Measurements from ENCODE around the gene UBR3.

Gene UBR3

DNA sequence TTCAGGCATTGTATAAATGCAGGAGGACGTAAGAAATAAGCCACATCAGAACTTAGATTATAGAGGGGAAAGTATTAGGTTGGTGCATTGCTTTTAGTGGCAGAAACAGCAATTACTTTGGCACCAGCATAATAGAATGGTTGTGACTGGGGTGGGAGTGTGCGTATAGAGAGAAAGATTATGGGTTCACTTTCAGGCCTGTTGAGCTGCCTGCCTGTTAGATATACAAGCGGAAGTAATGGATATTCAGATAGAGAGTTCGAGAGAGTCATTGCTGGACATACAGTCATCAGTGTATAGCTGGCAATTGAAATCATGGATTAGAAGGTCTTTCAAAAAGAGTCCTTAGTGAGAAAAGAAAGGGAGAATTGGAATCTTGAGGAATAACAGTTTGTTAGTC lies 211.5 kb downstream of the UBR3 start:
- FAIRE-seq, result no peak
- DNase-seq (ENCODE audit: low spot score), result no peak

DNA sequence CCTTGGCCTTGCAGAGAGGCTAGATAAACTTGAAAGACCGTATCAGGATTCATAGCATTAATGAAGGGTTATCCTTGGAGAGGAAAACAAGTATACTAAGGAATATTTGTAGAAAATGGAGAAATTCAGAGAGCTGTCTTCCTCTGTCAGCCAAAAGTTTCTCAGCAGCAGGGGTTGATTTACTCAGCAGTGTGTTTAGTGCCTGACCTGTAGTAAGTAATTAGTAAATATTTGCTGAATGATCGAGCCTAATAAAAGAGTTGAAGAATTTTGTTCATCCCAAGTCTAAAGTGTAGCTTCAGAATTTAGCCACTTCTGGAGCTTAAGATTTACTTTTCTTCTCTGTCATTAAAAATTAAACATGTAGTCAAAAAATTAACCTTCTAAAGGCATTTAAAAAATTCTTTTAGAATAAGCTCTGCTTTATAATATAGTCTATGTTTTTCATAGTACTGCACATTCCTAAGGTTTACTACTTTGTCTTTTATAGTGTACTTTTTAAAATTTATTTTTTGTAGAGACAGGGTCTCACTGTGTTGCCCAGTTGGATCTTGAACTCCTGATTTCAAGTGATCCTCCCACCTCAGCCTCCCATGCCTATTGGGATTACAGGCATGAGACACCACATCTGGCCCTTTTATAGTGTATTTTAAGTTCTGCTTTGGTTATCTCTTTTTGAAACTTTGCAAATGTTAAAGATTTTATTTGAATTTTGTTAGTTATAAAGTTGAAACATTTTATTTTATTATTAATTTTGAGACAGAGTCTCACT lies 212.3 kb downstream of the UBR3 start:
- DNase-seq (ENCODE audit: low spot score) (no peak), FAIRE-seq (no peak)

DNA sequence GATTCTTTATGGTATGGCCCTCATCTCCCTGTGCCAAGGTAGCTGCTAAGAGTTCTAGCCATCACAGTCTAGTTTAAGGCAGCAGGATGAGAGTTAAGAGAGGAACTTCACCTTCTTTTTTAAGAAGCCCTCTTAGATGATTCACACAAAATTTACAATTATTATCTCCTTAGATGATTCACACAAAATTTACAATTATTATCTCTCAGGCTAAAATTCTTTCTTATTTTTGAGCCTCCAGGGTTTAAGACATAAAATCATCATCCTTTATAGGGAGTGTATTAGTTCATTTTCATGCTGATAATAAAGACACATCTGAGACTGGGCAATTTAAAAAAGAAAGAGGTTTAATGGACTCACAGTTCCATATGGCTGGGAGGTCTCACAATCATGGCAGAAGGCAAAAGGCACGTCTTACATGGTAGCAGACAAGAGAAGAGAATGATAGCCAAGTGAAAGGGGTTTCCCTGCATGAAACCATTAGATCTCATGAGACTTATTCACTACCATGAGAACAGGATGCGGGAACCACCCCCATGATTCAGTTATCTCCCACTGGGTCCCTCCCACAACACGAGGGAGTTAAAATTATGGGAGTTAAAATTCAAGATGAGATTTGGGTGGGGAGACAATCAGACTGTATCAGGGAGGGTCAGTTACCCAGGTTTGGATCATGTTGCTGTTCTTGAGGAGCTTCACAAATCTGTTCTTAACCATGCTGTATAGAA lies 217.7 kb downstream of the UBR3 start:
- FAIRE-seq (no peak), DNase-seq (ENCODE audit: low spot score) (no peak)

DNA sequence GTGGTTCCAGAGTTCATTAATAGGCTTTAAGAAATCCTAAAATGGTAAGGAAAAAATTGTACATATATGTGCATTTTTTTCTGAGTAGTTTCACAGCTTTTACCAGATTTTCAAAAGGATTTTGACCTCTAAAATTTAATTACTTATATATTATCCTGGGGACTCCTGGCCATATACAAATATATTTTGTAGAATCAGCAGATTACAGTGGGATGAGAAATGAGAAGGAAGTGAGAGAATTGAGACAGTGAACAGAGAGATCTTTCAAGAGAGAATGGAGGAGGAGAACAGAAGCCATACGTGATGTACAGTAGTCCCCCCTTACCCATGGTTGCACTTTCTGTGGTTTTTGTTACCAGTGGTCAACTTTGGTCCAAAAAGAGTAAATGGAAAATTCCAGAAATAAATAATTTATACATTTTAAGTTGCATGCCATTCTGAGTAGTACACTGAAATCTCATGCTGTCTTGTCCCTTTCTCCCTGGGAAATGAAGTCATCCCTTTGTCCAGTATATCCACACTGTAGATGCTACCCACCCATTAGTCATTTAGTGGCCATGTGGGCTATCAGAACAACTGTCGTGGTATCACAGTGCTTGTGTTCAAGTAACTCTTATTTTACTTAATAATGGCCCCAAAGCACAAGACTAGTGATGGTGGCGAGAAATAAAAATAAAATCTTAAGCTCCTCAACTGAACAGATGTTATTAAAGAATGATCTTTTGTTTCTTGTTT lies 220.2 kb downstream of the UBR3 start:
- FAIRE-seq (no peak), DNase-seq (ENCODE audit: low spot score) (no peak)

DNA sequence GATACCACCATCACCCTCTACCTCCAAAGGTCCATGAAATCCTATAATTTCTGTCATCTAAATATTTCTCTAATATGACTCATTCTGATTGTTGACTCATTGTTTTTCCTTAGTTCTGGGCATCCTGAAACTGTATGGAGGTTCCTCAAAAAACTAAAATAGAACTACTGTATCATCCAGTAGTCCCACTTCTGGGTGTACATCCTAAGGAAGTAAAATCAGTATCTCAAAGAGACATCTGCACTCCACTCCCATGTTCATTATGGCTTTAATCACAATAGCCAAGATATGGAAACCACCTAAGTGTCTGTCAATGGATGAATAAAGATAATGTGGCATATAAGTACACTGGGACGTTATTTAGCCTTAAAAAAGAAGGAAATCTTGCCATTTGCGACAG lies 224.9 kb downstream of the UBR3 start:
- DNase-seq (ENCODE audit: low spot score) (no peak), FAIRE-seq (no peak)

DNA sequence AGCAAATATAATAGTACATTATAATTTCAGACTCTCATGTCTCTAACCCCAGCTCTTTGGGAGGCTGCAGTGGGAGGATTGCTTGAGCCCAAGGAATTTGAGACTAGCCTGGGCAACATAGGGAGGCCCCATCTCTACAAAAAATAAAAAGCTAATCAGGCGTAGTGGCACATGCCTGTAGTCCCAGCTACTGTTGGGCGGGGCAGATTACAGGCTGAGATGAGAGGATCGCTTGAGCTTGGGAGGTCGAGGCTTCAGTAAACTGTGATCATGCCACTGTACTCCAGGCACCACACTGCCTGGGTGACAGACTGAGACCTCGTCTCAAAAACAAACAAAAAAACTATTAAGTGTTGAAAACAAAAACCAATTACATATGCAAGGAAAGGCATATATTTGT lies 227.7 kb downstream of the UBR3 start:
- DNase-seq (ENCODE audit: low spot score) (no peak), FAIRE-seq (no peak)

DNA sequence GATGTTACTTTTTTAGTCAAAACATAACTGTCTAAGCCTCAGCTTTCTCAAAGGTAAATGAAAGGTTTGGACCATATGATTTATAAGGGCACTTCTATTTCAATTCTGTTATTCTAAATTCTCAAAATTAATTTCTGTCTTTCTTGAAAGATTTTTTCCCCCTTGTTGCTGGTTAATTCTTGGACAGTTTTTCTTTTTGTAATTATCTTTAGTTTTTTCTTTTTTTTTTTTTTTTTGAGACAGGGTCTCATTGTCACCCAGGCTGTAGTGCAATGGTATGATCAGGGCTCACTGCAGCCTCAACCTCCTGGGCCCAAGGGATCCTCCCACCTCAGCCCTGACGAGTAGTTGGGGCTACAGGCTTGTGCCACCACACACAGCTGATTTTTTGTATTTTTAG lies 229.6 kb downstream of the UBR3 start:
- FAIRE-seq (no peak), DNase-seq (ENCODE audit: low spot score) (no peak)

DNA sequence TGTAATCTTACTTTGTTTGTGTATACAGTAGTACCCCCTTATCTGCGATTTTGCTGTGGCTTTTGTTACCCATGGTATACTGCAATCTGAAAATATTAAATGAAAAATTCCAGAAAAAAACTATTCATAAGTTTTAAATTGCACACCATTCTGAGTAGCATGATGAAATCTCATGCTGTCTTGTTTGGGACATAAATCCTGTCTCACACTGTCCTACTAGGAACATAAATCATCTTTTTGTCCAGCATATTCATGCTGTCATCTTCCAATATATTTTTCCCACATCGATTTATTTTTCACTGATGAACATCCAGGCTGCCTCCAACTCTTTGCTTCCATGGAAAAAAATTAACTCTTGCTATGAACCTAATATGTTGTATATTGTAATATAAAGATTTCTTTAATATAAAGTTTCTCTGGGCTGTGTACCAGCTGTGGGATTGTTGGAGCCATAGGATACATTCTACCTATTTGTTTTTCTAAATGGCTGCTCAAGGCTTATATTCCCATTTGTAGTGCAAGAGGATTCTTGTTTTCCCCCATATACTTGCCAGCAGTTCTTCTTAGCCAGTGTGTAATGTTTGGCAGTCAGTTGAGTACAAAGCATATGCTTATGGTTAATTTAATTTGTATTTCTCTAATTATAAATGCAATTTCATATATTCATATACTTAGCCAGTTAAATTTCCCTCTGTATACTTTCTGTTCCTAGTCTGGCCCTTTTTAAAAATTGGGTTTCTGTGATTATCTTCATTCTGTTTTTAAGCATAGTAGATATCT lies 236.4 kb downstream of the UBR3 start:
- DNase-seq (ENCODE audit: low spot score), result no peak
- FAIRE-seq, result no peak

DNA sequence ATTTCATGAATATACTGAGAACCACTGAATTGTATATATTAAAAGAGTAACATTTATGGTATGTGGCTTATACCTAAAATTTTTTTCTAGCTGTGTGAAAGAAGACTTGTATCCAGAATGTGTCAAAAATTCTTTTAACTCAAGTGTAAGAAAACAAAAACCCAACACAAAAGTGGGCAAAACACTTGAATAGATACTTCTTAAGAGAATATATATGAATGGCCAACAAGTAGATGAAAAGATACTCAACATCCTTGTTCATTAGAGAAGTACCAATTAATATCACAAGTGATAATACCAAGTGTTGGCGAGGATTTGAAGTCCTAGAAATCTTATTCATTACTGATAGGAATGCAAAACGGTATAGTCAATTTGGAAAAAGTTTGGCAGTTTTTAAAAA lies 243.5 kb downstream of the UBR3 start:
- DNase-seq (ENCODE audit: low spot score) (no peak), FAIRE-seq (no peak)

DNA sequence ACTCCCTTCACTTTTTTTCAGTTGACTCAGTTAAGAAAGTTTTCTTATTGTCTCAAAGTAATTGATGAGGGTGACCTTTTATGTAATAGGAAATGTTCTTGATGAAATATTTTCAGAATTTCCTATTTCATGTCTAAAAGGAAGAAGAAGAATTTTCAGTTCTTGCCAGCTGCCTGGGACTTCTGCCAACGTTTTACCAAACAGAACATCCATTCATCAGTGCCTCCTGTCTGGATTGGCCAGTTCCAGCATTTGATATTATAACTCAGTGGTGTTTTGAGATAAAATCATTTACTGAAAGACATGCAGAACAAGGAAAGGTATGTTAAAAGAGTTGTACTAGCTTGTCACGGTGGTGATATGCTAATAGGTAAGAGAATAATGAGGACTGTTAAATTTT lies 246.0 kb downstream of the UBR3 start:
- FAIRE-seq, result no peak
- DNase-seq (ENCODE audit: low spot score), result no peak

DNA sequence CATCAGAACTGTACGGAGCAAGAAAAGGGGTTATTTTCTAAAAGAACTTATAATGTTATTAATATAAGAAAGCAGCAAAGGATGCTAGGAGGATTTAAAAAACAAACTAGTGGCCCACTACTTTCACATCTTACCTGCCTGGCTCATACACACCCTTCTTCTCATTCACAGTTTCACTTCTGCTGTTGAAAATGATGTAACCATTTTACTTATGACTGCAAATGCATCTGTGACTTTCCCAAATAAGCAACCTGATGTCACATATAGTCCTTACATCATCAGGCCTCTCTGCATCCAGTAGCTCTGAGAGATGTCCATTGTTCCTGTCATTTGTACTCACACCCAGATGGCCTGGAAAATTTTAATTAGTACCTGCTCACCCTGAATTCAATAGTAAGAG lies 248.9 kb downstream of the UBR3 start:
- FAIRE-seq (no peak), DNase-seq (ENCODE audit: low spot score) (no peak)

DNA sequence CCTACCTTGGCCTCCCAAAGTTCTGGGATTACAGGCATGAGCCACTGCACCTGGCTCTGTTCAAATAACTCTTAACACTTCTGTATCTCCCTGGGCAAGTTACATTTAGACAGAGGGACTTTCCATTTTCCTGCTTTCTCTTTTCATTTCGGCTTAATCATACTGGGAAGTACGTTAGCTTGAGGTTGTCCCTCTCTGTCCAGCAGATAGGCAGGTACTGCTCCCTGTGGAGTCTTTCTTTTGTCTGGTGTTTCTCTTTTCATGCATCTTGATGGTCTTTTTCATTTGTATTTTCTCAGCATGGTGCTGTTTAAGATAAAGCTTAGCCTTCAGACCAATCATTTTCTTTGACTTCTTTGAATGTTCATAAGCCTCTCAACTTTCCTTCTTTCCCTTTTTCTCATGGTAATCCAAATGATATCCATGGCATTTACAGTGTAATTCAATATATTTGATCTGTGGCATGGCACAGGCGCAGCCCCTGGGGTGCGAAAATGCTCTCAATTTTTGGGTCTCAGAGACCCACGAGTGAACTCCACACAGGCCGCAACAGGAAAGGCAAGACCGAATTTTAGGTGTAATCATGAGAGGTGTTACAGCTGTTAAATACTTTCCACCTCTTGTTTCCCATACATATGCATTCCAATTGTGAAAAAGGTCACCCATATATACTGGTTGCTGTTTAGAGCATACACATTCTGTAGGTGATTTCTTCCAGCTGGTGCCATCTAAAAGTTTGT lies 250.7 kb downstream of the UBR3 start:
- FAIRE-seq (no peak), DNase-seq (ENCODE audit: low spot score) (no peak)

DNA sequence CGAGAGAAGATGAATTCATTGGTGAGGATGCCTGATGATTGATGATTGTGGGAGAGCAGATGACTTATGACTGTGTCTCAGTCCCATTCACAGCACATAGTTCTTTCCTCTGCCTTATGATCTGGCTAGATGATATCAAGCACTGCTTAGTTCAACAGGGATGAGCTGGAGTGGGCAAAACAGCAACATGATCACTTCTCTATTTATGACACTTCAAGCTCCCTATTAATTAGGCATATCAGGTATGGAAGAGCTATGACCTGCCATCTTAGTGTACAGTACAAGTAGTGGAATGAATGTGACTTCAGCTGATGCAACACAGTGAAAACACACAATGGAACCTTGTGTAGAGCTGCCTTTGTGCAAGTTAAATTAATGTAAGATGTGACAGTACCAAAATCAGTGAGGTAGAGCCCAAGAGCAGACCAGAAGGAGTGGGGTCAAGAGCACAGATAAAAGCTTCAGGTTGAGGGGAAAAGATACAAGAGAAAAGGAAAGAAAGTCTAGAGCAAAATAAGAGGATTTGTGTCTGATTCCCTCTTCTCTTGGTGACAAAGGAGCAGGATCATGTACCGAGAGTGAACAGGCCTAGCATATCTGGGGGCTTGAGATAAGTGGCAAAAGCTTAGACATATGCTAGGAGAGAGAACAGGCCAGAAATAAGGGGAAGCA lies 257.7 kb downstream of the UBR3 start:
- DNase-seq (ENCODE audit: low spot score), result no peak
- no peak for FAIRE-seq

DNA sequence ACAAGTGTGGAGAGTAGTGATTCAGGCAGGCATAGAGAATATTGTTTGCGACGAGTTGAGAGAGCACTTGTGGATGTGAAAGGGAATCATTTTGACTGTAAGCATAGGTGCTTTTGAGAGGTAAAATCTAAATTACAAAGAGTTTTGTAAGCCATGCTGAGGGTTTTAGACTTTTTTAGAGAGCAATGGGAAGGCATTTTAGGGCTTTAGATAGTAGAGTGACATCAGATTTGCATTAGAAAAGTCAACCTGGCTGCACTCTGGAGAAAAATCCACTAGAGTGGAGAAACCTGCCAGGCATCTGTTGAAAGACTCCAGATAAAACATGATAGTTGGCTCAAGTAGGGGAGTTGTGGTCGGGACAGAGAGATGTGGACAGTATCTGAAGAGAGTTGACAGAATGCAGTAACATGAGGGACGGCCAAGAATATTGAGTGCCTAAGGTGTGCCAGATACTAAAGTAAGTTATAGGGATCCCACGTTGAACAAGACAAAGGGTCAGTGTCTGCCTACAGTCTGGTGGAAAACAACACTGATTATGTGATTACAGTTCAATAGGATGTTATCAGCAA lies 258.9 kb downstream of the UBR3 start:
- FAIRE-seq (no peak), DNase-seq (ENCODE audit: low spot score) (no peak)

DNA sequence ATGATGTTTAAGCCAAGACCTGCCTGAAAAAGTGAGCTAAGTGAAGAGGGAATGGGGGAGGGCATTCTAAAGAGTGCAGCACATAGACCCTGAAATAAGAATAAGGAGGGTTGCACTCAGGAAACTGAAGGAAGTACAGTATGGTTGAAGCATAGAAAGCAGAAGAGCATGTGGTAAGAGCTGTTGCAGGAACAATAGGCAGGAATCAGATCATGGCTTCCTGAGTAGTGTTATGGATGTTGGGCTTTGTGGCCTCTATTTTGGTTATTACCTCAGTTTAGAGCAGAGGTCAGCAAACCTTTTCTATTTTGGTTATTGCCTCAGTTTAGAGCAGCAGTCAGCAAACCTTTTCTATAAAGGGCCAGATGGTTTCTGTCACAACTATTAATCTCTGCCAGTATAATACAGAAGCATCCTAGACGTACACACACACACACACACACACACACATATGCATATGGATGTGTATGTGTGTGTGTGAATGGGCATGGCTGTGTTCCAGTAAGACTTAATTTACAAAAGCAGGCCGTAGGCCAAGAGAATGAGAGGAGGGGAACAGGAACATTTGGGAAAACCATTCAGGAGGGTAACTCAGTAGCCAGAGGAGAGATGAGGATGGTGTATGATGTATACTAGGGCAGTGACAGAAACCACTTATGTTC lies 259.6 kb downstream of the UBR3 start:
- FAIRE-seq (no peak), DNase-seq (ENCODE audit: low spot score) (no peak)

DNA sequence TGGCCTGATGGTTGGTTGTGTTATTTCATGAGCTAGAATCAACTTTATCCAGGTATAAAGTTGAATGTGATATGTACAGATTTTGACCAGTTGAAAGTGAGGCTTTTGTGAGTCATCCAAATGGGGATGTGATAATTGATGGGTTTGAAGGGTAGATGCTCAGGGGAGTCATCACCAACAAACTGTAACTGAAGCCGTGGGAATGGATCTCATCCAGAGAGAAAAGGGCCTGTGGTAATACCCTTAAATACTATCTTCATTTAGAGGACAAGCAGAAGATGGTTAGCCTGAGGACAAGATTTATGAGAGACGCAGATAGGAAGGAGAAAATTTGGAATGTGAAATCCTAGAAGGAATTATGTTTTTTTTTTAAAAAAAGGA lies 260.1 kb downstream of the UBR3 start:
- DNase-seq (ENCODE audit: low spot score), result no peak
- FAIRE-seq, result no peak

DNA sequence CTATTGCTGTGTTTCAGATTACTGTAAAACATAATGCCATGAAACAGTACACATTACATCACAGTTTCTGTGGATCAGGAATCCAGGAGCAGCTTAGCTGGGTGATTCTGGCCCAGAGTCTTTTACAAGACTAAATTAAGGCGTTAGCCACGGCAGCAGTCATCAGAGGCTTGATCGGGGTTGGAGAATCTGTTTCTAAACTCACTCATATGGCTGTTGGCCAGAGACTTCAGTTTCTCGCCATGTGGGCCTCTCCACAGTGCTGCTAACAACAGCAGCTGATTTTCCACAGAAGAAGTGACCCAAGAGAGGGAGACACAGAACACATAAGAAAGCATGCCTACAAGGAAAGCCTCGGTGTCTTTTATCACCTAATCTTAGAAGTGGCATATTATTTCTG lies 261.5 kb downstream of the UBR3 start:
- FAIRE-seq, result no peak

DNA sequence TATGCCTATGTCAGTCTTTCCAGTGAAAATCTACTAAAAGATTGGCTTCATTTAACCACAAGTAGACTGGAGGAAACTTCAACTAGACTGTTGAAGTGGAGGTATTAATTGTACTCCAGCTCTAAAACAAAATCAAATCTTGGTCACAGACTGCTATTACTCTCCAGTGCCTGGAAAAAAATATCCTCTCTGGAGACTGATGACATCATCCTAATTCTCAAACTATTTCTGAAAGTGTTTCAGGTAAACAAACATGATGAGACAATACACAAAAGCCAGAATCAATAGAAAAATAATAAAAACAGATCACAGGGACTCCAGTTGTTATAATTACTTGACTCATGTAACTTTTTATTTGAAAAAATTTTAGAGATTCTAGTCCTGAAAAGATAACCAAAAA lies 263.0 kb downstream of the UBR3 start:
- FAIRE-seq (no peak), DNase-seq (ENCODE audit: low spot score) (no peak)

More for the DNA sequence above, 261.5 kb downstream of the UBR3 start:
- no peak for DNase-seq (ENCODE audit: low spot score)

DNA sequence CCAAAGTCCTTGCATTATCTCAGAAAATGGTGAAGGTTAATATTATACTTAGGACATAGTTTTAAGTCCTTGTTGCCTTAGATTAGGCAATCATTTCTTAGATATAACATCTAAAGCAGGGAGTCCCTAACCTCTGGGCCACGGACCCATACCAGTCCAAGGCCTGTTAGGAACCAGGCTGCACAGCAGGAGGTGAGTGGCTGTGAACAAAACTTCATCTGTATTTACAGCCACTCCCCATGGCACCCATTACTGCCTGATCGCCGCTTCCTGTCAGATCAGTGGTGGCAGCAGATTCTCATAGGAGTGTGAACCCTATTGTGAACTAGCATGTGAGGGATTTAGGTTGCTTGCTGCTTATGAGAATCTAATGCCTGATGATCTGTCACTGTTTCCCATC lies 264.2 kb downstream of the UBR3 start:
- FAIRE-seq, result no peak
- no peak for DNase-seq (ENCODE audit: low spot score)

Data from RCC 7860 (cell line).